Glutamatergic neuron (in vitro differentiated cells): ENCODE measurements around the gene COL6A3. TPM values are rescaled to one million over a fixed set of nuclear protein-coding genes. Genes with fewer than 3 reads are reported as not detected.

Source experiments
- DNase-seq: peaks from one replicate; pipeline ENCODE4 v3.0.0; 2022
- H3K27ac Mint-ChIP-seq: one replicate; pipeline ENCODE4 v1.8.0; 2020; ENCODE audit warnings: mild to moderate bottlenecking, mixed read lengths, inconsistent platforms; ENCODE audit not compliant: unreplicated experiment
- H3K27me3 Mint-ChIP-seq: one replicate; pipeline ENCODE4 v1.8.0; 2020; ENCODE audit warnings: mild to moderate bottlenecking, moderate library complexity, mixed read lengths, inconsistent platforms; ENCODE audit not compliant: unreplicated experiment
- H3K36me3 Mint-ChIP-seq: one replicate; pipeline ENCODE4 v1.8.0; 2020; ENCODE audit warnings: mild to moderate bottlenecking, mixed read lengths, inconsistent platforms; ENCODE audit not compliant: unreplicated experiment
- H3K4me1 Mint-ChIP-seq: one replicate; pipeline ENCODE4 v1.8.0; 2020; ENCODE audit warnings: mild to moderate bottlenecking, low read depth, mixed read lengths, inconsistent platforms; ENCODE audit not compliant: unreplicated experiment
- H3K4me3 Mint-ChIP-seq: one replicate; pipeline ENCODE4 v1.8.0; 2020; ENCODE audit warnings: mild to moderate bottlenecking, mixed read lengths, inconsistent platforms; ENCODE audit not compliant: unreplicated experiment
- H3K9me3 Mint-ChIP-seq: one replicate; pipeline ENCODE4 v1.8.0; 2020; ENCODE audit warnings: mild to moderate bottlenecking, moderate library complexity, mixed read lengths, inconsistent platforms; ENCODE audit not compliant: unreplicated experiment
- CTCF ChIP-seq: fragments of 200-600 bp; sonication (generic); IDR thresholded peaks from one replicate; pipeline ENCODE4 v1.5.0; 2021; ENCODE audit not compliant: partially characterized antibody, unreplicated experiment
- total RNA-seq: library from RNA; stranded (reverse); fragmentation: NEBNext Ultra II Directional; extraction: Animal tissue kit (Norgen Biotek cat#: 25700); gene quantifications from one replicate; pipeline ENCODE4 v1.2.1, GENCODE V29; 2021; ENCODE audit not compliant: unreplicated experiment

COL6A3 gene
- total RNA-seq, 1 donor from 2014 or later = 0.07 TPM

GRCh38 chr2:237426517-237426916 is 12.6 kb upstream of the COL6A3 start:
- no peaks in the 10 kb centered on the region for H3K36me3 Mint-ChIP-seq
- H3K4me3 Mint-ChIP-seq = no peak overlapping the region
- TF ChIP-seq CTCF = no peak
- peaks cover 2% of the 10 kb centered on the region for H3K9me3 Mint-ChIP-seq
- H3K27me3 Mint-ChIP-seq = no peaks in the 10 kb centered on the region
- no peaks in the 10 kb centered on the region for H3K4me1 Mint-ChIP-seq
- no peak overlapping the region for H3K27ac Mint-ChIP-seq
- no peak for DNase-seq

GRCh38 chr2:237425320-237425719 is 11.4 kb upstream of the COL6A3 start:
- H3K9me3 Mint-ChIP-seq = peaks cover 2% of the 10 kb centered on the region
- no peak overlapping the region for H3K4me3 Mint-ChIP-seq
- no peaks in the 10 kb centered on the region for H3K4me1 Mint-ChIP-seq
- H3K27me3 Mint-ChIP-seq = no peaks in the 10 kb centered on the region
- no peak overlapping the region for H3K27ac Mint-ChIP-seq
- DNase-seq = no peak
- TF ChIP-seq CTCF = no peak
- H3K36me3 Mint-ChIP-seq = no peaks in the 10 kb centered on the region

GRCh38 chr2:237424544-237424943 is 10.6 kb upstream of the COL6A3 start:
- peaks cover 2% of the 10 kb centered on the region for H3K9me3 Mint-ChIP-seq
- H3K27me3 Mint-ChIP-seq = no peaks in the 10 kb centered on the region
- no peak for DNase-seq
- no peaks in the 10 kb centered on the region for H3K4me1 Mint-ChIP-seq
- H3K27ac Mint-ChIP-seq = no peak overlapping the region
- H3K36me3 Mint-ChIP-seq = no peaks in the 10 kb centered on the region
- no peak overlapping the region for H3K4me3 Mint-ChIP-seq
- TF ChIP-seq CTCF = no peak

- Mint-ChIP-seq H3K4me3 (no peak overlapping the region), H3K9me3 (peaks cover 2% of the 10 kb centered on the region), H3K27ac (no peak overlapping the region), H3K4me1 (no peaks in the 10 kb centered on the region), H3K27me3 (no peaks in the 10 kb centered on the region), H3K36me3 (no peaks in the 10 kb centered on the region)
- TF ChIP-seq CTCF = no peak
- DNase-seq = no peak
Measured at GRCh38 chr2:237423891-237424290, 9.9 kb upstream of the COL6A3 start.

GRCh38 chr2:237422309-237422708 is 8.3 kb upstream of the COL6A3 start:
- TF ChIP-seq CTCF = no peak
- no peaks in the 10 kb centered on the region for H3K4me1 Mint-ChIP-seq
- H3K36me3 Mint-ChIP-seq = no peaks in the 10 kb centered on the region
- no peak overlapping the region for H3K4me3 Mint-ChIP-seq
- peaks cover 2% of the 10 kb centered on the region for H3K9me3 Mint-ChIP-seq
- H3K27me3 Mint-ChIP-seq = no peaks in the 10 kb centered on the region
- H3K27ac Mint-ChIP-seq = no peak overlapping the region
- no peak for DNase-seq
